CD4-positive, alpha-beta T cell treated with Interleukin-21 for 1 hour (primary cell): Measurements from ENCODE around the gene BBS2.
A peak's percentile ranks its signal among the peaks of the same experiment; 100 is the strongest.
"Not testable (repeated sequence)": the region's sequence is repeated elsewhere in the genome, so short reads cannot be mapped to it uniquely, and the experiment has no call there.

Source experiments
- DNase-seq: peaks from one replicate; pipeline ENCODE4 v3.0.0-alpha.2; 2020

Gene BBS2

GRCh38 chr16:56520251-56520577, 390 bp upstream of the BBS2 start:
- DNase-seq, result peak; percentile 2

GRCh38 chr16:56518425-56518824, 1.4 kb downstream of the BBS2 start:
- DNase-seq, result no peak

- DNase-seq, result no peak
Measured at GRCh38 chr16:56517206-56517605, 2.6 kb downstream of the BBS2 start.

GRCh38 chr16:56515665-56516064, 4.2 kb downstream of the BBS2 start:
- no peak for DNase-seq

GRCh38 chr16:56514845-56515244, 5.0 kb downstream of the BBS2 start:
- no peak for DNase-seq

GRCh38 chr16:56513972-56514371, 5.9 kb downstream of the BBS2 start:
- peak; percentile 68 for DNase-seq

- no peak for DNase-seq
Measured at GRCh38 chr16:56513091-56513490, 6.7 kb downstream of the BBS2 start.

GRCh38 chr16:56512025-56512424, 7.8 kb downstream of the BBS2 start:
- DNase-seq, result no peak

GRCh38 chr16:56510544-56510943, 9.3 kb downstream of the BBS2 start:
- DNase-seq, result no peak

- DNase-seq, result no peak
Measured at GRCh38 chr16:56506941-56507340, 12.9 kb downstream of the BBS2 start.

GRCh38 chr16:56505181-56505580, 14.6 kb downstream of the BBS2 start:
- DNase-seq, result no peak

GRCh38 chr16:56493815-56494214, 26.0 kb downstream of the BBS2 start:
- no peak for DNase-seq

GRCh38 chr16:56493126-56493525, 26.7 kb downstream of the BBS2 start:
- no peak for DNase-seq

- DNase-seq, result no peak
Measured at GRCh38 chr16:56491657-56492261, 28.1 kb downstream of the BBS2 start.

GRCh38 chr16:56488868-56489267, 31.0 kb downstream of the BBS2 start:
- not testable (repeated sequence) for DNase-seq

GRCh38 chr16:56488035-56488434, 31.8 kb downstream of the BBS2 start:
- DNase-seq, result no peak

- no peak for DNase-seq
Measured at GRCh38 chr16:56483394-56483793, 36.4 kb downstream of the BBS2 start.

GRCh38 chr16:56482683-56483236, 37.1 kb downstream of the BBS2 start:
- DNase-seq, result no peak

GRCh38 chr16:56481468-56482122, 38.2 kb downstream of the BBS2 start:
- DNase-seq, result no peak

- no peak for DNase-seq
Measured at GRCh38 chr16:56480776-56481467, 38.9 kb downstream of the BBS2 start.

- DNase-seq, result no peak
Measured at GRCh38 chr16:56479469-56479868, 40.4 kb downstream of the BBS2 start.

- no peak for DNase-seq
Measured at GRCh38 chr16:56478281-56479049, 41.4 kb downstream of the BBS2 start.

- no peak for DNase-seq
Measured at GRCh38 chr16:56477096-56477878, 42.5 kb downstream of the BBS2 start.
